Hepatocyte (in vitro differentiated cells): Measurements from ENCODE around the gene ALKBH7.

Source experiments
- CTCF ChIP-seq: fragments of 200-600 bp; sonication (generic); IDR thresholded peaks from 2 replicates; pipeline ENCODE4 v1.5.1; 2016; ENCODE audit warnings: antibody characterized with exemption, mild to moderate bottlenecking; ENCODE audit not compliant: poor library complexity
- EZH2 ChIP-seq: fragments of 200-600 bp; sonication (generic); IDR thresholded peaks from 2 replicates; pipeline ENCODE4 v1.6.1; 2016; ENCODE audit warnings: antibody characterized with exemption, mild to moderate bottlenecking, borderline replicate concordance
- EZH2phosphoT487 ChIP-seq: fragments of 200-600 bp; sonication (generic); IDR thresholded peaks from one replicate; pipeline ENCODE4 v1.6.1; 2018; ENCODE audit warnings: antibody characterized with exemption, mild to moderate bottlenecking, low read depth, moderate library complexity; ENCODE audit not compliant: unreplicated experiment, severe bottlenecking

- TF ChIP-seq EZH2 (no peak), CTCF (peak; percentile 11), EZH2phosphoT487 (no peak)
These were observed 20.7 kb downstream of the ALKBH7 start, which contains the start of gene GTF2F1 for GRCh38 chr19:6393074-6393982.
